Spleen (tissue), 11 donors: ENCODE measurements around the gene ZNRF3. TPM values are rescaled to one million over a fixed set of nuclear protein-coding genes. Genes with fewer than 3 reads are reported as not detected.

ENCODE experiments used
- DNase-seq: peaks from one replicate; pipeline ENCODE4 v3.0.0-alpha.2; 2020
- H3K27ac ChIP-seq, 8 donors: fragments of 200-600 bp; sonication (generic) in 7 of 8; 1 replicate in 4 of 8; 2 replicates in 4 of 8; pipeline versions ENCODE4 v1.5.0 to v1.8.0; 2016 to 2021; ENCODE audit warnings: inconsistent platforms in 4 of 8, mild to moderate bottlenecking in 4 of 8, moderate library complexity in 1 of 8
- H3K27me3 ChIP-seq, 7 donors: fragments of 200-600 bp; sonication (generic) in 6 of 7; replicated peaks in 1 of 7; 1 replicate in 4 of 7; 2 replicates in 3 of 7; pipeline versions ENCODE4 v1.5.0 to v1.8.0; 2016 to 2021; ENCODE audit warnings: inconsistent platforms in 3 of 7, mild to moderate bottlenecking in 1 of 7
- H3K36me3 ChIP-seq, 6 donors: fragments of 200-600 bp; sonication (generic) in 5 of 6; 1 replicate in 4 of 6; 2 replicates in 2 of 6; pipeline versions ENCODE4 v1.5.0 to v1.8.0; 2016 to 2021; ENCODE audit warnings: inconsistent platforms in 2 of 6
- H3K4me1 ChIP-seq, 6 donors: fragments of 200-600 bp; sonication (generic) in 5 of 6; 1 replicate in 3 of 6; 2 replicates in 3 of 6; pipeline versions ENCODE4 v1.5.0 to v1.8.0; 2016 to 2021; ENCODE audit warnings: inconsistent platforms in 3 of 6
- H3K4me3 ChIP-seq, 8 donors: fragments of 200-600 bp; sonication (generic) in 7 of 8; 1 replicate in 4 of 8; 2 replicates in 4 of 8; pipeline versions ENCODE4 v1.5.0 to v1.8.0; 2016 to 2021; ENCODE audit warnings: inconsistent platforms in 4 of 8, mild to moderate bottlenecking in 4 of 8, moderate library complexity in 2 of 8
- H3K9me3 ChIP-seq, 8 donors: fragments of 200-600 bp; sonication (generic) in 7 of 8; 1 replicate in 4 of 8; 2 replicates in 4 of 8; pipeline versions ENCODE4 v1.5.0 to v1.8.0; 2016 to 2021; ENCODE audit warnings: inconsistent platforms in 4 of 8
- POLR2A ChIP-seq, 3 donors: fragments of 450-650 bp; IDR thresholded peaks; one replicate each; pipeline ENCODE4 v1.5.1; 2017; ENCODE audit warnings: antibody characterized with exemption in 3 of 3, mild to moderate bottlenecking in 1 of 3
- POLR2AphosphoS5 ChIP-seq, 3 donors: sonication (generic); formaldehyde crosslinking; IDR thresholded peaks; one replicate each; pipeline ENCODE4 v1.5.1; 2017; ENCODE audit warnings: antibody characterized with exemption in 3 of 3
- WGBS, 5 donors: extraction: QIAGEN DNeasy Blood & Tissue Kit in 3 of 5; methylation state at CpG; one replicate each; pipeline versions ENCODE4 v1.1.5 to v1.1.7; 2013 to 2018; 5-methylcytosine and 5-hydroxymethylcytosine counted together
- intact Hi-C: fragments of 100-400 bp; cut with DNase I; formaldehyde crosslinking; loops from one replicate; pipeline ENCODE4 v1.15.0; 2023; ENCODE audit warnings: low total_unique reads
- polyA plus RNA-seq, 3 donors: library from polyadenylated mRNA; stranded (reverse); fragments of 200-250 nt; gene quantifications; one replicate each; pipeline ENCODE4 v1.2.1, GENCODE V29; 2013
- total RNA-seq, 7 donors: library from RNA; depleted of rRNA in 3 of 7; stranded (reverse); fragments of >200 nt in 3 of 7; fragmentation: NEBNext Ultra II Directional in 4 of 7; extraction: Animal tissue kit (Norgen Biotek cat#: 25700) in 4 of 7; gene quantifications; one replicate each; pipeline versions ENCODE4 v1.1.0 to v1.2.1, GENCODE V29; 2016 to 2021
- TF ChIP-seq, protein P1 (sequence below), 11 experiments: fragments of 200-600 bp in 7 of 11; fragments of 450-650 bp in 4 of 11; sonication (generic) in 4 of 11; IDR thresholded peaks in 8 of 11; conservative IDR thresholded peaks in 3 of 11; 1 replicate in 7 of 11; 2 replicates in 4 of 11; pipeline versions ENCODE4 v1.4.0 to v1.8.0; 2016 to 2021; ENCODE audit warnings: antibody characterized with exemption in 11 of 11, inconsistent platforms in 4 of 11, mild to moderate bottlenecking in 1 of 11
- donor health status: healthy with polysubstance abuse.
- donor health status: DM: no; HTN: no; CAD: no; lungs with moderate emphysema.
- donor health status: DM: no; HTN: no; CAD: no.
- donor health status: Bipolar disorder and iron deficiency.
- donor health status: healthy.
- donor health status: DM: no; HTN: no; CAD: no.
- donor health status: DM: yes; HTN: yes; CAD: no.

ZNRF3 gene
- total and polyA plus RNA-seq, 10 donors, result 0.15 to 4.5 (median 2.6) TPM

DNA sequence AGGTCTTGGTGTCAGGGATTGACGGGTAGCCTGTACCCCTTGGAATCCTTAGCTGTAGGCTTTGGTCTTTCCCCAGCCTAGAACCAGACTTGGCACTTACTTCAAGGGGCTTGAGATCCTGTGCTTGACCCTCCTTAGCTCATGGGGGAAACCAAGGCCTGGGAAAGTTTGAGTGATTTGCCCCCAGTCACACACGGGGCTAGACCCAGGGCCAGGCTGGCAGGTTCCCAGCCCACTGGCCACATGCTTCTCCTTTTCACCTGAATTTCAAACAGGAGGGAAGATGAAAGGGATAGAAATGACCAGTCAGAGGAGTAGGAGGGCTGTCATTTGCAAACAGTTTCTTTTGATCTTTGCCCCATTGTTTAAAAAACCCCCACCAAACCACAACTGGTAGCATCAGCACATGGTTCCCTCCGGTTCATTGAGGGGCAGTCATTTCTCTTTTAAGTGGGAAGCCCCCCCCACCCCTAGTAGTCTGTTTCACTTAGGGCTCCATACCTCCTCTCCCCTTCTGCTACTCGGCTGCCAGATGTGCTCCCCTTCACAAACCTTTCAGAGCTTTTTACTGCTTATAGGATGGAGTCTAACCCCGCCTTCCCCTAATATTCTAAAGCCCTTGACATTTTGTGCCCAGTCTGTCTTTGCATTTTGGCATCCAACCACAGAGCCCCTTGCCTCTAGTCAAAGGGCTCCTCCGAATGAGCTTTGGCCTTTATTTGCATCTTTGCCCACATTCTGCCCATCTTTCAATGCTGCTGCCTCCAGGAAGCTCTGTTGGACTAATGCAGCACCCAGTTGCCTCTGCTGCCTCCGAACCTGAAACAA lies 37.6 kb downstream of the ZNRF3 start:
- no peaks in the 10 kb centered on the region for H3K9me3 ChIP-seq
- no peak overlapping the region for H3K27ac ChIP-seq
- intact Hi-C loops, result no loop called here
- H3K27me3 ChIP-seq, result no peaks in the 10 kb centered on the region
- H3K36me3 ChIP-seq, result no peaks in the 10 kb centered on the region
- no peak for DNase-seq
- H3K4me3 ChIP-seq, result no peak overlapping the region
- 62 to 72% (median 68%) methylated on average over 7 of the region's 7 CpGs for WGBS, 5 donors
- H3K4me1 ChIP-seq, result peaks cover 0 to 21% (median 5%) of the 10 kb centered on the region in 6 donors
- no peak for TF ChIP-seq POLR2A (IDR thresholded peaks at IDR 0.05)
- no peak for TF ChIP-seq POLR2AphosphoS5 (IDR thresholded peaks at IDR 0.05)
- TF ChIP-seq, protein P1, sequence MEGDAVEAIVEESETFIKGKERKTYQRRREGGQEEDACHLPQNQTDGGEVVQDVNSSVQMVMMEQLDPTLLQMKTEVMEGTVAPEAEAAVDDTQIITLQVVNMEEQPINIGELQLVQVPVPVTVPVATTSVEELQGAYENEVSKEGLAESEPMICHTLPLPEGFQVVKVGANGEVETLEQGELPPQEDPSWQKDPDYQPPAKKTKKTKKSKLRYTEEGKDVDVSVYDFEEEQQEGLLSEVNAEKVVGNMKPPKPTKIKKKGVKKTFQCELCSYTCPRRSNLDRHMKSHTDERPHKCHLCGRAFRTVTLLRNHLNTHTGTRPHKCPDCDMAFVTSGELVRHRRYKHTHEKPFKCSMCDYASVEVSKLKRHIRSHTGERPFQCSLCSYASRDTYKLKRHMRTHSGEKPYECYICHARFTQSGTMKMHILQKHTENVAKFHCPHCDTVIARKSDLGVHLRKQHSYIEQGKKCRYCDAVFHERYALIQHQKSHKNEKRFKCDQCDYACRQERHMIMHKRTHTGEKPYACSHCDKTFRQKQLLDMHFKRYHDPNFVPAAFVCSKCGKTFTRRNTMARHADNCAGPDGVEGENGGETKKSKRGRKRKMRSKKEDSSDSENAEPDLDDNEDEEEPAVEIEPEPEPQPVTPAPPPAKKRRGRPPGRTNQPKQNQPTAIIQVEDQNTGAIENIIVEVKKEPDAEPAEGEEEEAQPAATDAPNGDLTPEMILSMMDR (IDR thresholded peaks at IDR 0.05 in 8 of 11, conservative IDR thresholded peaks at IDR 0.05 in 3 of 11), result no peak

DNA sequence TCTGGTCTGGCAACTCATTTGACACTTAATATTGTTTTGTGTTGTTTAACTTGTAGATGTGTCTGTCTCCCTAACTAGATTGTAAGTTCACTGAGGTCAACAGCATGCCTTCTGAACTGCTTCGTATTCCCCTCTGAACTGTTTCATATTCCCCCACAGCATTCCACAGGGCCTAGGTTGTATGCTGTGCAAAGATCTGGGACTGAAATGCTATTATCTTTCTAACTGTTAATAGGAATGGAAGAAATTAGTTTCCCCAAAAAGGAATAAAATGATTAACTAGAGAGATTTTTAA lies 38.2 kb downstream of the ZNRF3 start:
- no peak for DNase-seq
- peaks cover 0 to 21% (median 5%) of the 10 kb centered on the region in 6 donors for H3K4me1 ChIP-seq
- H3K9me3 ChIP-seq, result no peaks in the 10 kb centered on the region
- WGBS, 5 donors, result 74 to 83% (median 78%) methylated on average over 1 of the region's 1 CpG
- H3K36me3 ChIP-seq, result no peaks in the 10 kb centered on the region
- H3K27me3 ChIP-seq, result no peaks in the 10 kb centered on the region
- intact Hi-C loops, result no loop called here
- H3K4me3 ChIP-seq, result no peak overlapping the region
- TF ChIP-seq POLR2A (IDR thresholded peaks at IDR 0.05) (no peak), POLR2AphosphoS5 (IDR thresholded peaks at IDR 0.05) (no peak)
- TF ChIP-seq, protein P1 (IDR thresholded peaks at IDR 0.05 in 8 of 11, conservative IDR thresholded peaks at IDR 0.05 in 3 of 11), result no peak
- no peak overlapping the region for H3K27ac ChIP-seq

DNA sequence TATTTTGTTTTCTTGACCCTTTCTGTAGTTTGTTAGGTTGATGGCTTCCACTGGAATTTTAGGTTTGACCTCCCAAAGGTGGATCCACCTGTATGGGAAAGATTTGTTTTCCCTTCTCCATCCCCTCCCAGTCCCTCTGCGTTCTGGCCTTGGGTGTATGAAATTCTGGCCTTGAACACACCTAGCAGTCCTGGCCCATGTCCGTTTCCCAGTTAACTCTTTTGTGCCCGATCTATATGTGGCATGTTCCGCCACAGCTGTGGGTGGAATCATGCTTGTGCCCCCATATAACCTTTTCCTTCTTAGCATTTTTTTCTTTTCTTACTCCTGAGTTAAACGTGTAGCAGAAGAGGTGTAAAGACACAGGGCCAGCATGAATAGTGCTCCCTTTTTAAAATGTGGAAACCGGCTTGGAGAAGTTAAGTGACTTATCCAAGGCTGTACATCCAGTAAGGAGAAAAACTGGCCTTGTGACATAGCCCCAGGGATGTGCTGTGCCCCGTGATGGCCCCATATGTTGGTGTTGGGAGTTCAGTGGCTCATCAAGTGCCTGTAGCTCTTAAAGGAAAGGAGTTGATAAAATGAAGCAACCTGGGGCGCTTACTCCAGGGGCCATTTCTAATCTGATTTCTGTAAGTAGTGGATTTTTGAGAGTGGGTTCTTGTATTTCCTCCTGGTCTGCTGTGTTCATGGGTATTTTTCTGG lies 39.3 kb downstream of the ZNRF3 start:
- DNase-seq, result no peak
- peaks cover 0 to 18% (median 3%) of the 10 kb centered on the region in 6 donors for H3K4me1 ChIP-seq
- TF ChIP-seq POLR2AphosphoS5 (IDR thresholded peaks at IDR 0.05) (no peak), POLR2A (IDR thresholded peaks at IDR 0.05) (no peak)
- TF ChIP-seq, protein P1 (IDR thresholded peaks at IDR 0.05 in 8 of 11, conservative IDR thresholded peaks at IDR 0.05 in 3 of 11), result no peak
- H3K4me3 ChIP-seq, result no peak overlapping the region
- intact Hi-C loops, result no loop called here
- no peaks in the 10 kb centered on the region for H3K27me3 ChIP-seq
- 61 to 85% (median 76%) methylated on average over 8 of the region's 8 CpGs for WGBS, 5 donors
- H3K27ac ChIP-seq, result no peak overlapping the region
- no peaks in the 10 kb centered on the region for H3K36me3 ChIP-seq
- H3K9me3 ChIP-seq, result no peaks in the 10 kb centered on the region
